ENCODE measurements around the gene WNT3A. TPM values are rescaled to one million over a fixed set of nuclear protein-coding genes. Genes with fewer than 3 reads are reported as not detected.

The WNT3A gene
- total RNA-seq, 1 experiment from 2014 or later, result not detected

DNA sequence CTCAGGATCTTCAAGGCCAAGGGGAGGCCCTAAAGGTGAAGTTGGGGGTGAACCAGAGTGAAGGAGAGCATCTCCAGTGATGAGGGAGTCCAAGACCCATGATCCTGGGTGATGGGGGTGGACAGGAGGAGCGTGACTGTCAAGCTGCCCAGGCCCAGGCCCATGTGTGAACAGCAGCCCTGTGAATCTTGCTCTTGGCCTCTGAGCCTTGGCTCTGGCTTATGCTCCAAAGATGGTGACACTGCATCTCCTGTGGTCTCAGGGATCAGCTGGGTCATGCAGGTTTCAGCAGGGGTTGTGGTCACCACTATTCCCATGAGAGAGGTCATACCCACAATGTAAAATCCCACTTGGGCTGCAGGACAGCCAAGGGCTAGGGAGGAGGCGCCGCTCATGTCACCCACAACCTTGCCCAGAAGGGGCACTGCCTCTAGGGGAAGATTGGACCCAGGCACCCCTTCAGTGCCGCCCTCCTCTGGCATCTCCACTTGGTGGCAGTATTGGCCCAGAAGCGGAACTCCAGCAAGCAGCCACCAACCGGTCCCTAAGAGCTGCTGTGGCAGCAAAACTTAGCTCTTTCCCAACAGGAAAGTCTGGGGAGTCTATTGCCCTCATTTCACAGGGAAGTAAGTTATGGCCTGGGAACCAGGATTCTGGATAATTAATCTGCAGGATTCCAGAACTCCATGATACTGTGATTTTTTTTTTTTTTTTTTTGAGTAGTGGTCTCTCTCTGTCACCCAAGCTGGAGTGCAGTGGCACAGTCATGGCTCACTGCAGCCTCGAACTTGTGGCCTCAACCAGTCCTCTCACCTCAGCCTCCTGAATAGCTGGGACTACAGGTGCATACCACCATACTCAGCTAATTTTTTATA, 7.5 kb upstream of the WNT3A start:
- Mint-ChIP-seq H3K9me3 (ENCODE audit: low read depth, unreplicated experiment) (peaks cover 22% of the 10 kb centered on the region), H3K36me3 (ENCODE audit: insufficient read depth, unreplicated experiment) (no peaks in the 10 kb centered on the region), H3K4me1 (ENCODE audit: low read depth, unreplicated experiment) (no peaks in the 10 kb centered on the region), H3K27ac (ENCODE audit: unreplicated experiment) (no peak overlapping the region), H3K27me3 (ENCODE audit: unreplicated experiment) (peaks cover 68% of the 10 kb centered on the region), H3K4me3 (ENCODE audit: low read depth, unreplicated experiment) (no peak overlapping the region)
- TF ChIP-seq, protein P1, sequence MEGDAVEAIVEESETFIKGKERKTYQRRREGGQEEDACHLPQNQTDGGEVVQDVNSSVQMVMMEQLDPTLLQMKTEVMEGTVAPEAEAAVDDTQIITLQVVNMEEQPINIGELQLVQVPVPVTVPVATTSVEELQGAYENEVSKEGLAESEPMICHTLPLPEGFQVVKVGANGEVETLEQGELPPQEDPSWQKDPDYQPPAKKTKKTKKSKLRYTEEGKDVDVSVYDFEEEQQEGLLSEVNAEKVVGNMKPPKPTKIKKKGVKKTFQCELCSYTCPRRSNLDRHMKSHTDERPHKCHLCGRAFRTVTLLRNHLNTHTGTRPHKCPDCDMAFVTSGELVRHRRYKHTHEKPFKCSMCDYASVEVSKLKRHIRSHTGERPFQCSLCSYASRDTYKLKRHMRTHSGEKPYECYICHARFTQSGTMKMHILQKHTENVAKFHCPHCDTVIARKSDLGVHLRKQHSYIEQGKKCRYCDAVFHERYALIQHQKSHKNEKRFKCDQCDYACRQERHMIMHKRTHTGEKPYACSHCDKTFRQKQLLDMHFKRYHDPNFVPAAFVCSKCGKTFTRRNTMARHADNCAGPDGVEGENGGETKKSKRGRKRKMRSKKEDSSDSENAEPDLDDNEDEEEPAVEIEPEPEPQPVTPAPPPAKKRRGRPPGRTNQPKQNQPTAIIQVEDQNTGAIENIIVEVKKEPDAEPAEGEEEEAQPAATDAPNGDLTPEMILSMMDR (IDR thresholded peaks at IDR 0.05; ENCODE audit: unreplicated experiment), result peak; percentile 85
- BruUV-seq (replicated peaks), result no TSS peak
- peak; percentile 88 for DNase-seq
- CTCF ChIA-PET, result interaction anchor here (0.5 to 1.5 kb wide), 18 partner anchors 14 to 522 kb away, joined by 3 to 13 read pairs (median 4); partner anchors contain the start of genes ARF1 and MRPL55
- intact Hi-C loops (cut with micrococcal nuclease; ENCODE audit: unreplicated experiment), result loop anchor here (5.0 kb wide), 2 partner anchors 73 to 518 kb away; no protein-coding TSS in a partner anchor

DNA sequence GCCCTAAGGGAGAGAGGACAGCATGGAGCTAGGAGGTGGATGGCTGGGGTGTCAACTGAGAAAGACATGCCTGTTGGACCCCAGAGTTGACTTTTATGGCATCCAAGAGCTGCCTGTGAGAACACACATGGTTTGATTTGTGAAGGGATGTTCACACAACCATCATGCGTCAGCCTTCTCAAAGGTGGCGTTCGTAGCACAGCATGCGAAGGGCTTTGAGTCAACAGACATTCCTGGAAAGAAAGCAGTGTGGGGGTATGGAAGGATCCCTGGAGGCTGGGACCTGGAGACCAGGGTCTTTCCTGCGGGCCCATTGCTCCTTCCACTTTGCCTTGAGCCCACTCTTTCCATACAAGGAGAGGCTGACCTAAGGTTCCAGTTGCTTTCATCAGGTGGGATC, 6.4 kb upstream of the WNT3A start:
- no peaks in the 10 kb centered on the region for H3K4me1 Mint-ChIP-seq (ENCODE audit: low read depth, unreplicated experiment)
- peaks cover 19% of the 10 kb centered on the region for H3K9me3 Mint-ChIP-seq (ENCODE audit: low read depth, unreplicated experiment)
- BruUV-seq (replicated peaks), result no TSS peak
- H3K36me3 Mint-ChIP-seq (ENCODE audit: insufficient read depth, unreplicated experiment), result no peaks in the 10 kb centered on the region
- no peak overlapping the region for H3K27ac Mint-ChIP-seq (ENCODE audit: unreplicated experiment)
- TF ChIP-seq, protein P1 (IDR thresholded peaks at IDR 0.05; ENCODE audit: unreplicated experiment), result no peak
- H3K4me3 Mint-ChIP-seq (ENCODE audit: low read depth, unreplicated experiment), result no peak overlapping the region
- peaks cover 68% of the 10 kb centered on the region for H3K27me3 Mint-ChIP-seq (ENCODE audit: unreplicated experiment)
- no peak for DNase-seq
- intact Hi-C loops (cut with micrococcal nuclease; ENCODE audit: unreplicated experiment), result no loop called here
- CTCF ChIA-PET, result interaction anchor here (1.5 kb wide), 1 partner anchor 13 kb away, joined by 12 read pairs; no protein-coding TSS in a partner anchor

DNA sequence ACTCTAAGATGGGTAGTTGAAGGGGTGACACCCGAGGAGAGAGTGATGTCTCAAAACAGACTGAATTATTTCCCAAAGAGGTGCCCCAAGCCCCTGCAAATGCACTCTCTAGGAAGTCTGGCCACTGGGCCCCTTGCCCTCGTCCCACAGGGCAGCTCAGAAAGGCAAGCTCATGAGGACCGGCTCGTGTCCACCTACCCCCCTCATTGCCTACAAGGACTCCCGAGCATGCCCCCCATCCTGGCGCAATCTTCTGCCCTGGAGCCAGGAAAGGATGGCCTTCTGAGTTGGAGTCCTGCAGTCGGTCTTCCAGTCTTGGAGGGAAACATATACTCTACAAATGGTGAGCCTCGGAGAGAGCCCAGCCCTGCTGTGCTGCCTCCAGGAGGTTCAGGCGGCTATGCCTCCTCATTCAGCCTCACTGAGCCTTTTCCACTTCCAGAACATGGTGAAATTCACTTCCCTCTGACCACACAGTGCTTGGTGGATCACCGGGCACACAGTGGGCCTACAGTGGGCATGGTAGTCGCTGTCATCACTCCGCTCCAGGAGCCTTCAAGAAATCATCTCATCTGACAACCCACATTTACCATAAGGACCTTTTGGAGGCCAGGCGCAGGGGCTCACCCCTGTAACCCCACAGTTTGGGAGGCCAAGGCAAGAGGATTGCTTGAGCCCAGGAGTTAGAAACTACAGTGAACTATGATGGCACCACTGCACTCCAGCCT, 5.8 kb upstream of the WNT3A start:
- intact Hi-C loops (cut with micrococcal nuclease; ENCODE audit: unreplicated experiment), result no loop called here
- no peaks in the 10 kb centered on the region for H3K36me3 Mint-ChIP-seq (ENCODE audit: insufficient read depth, unreplicated experiment)
- TF ChIP-seq, protein P1 (IDR thresholded peaks at IDR 0.05; ENCODE audit: unreplicated experiment), result no peak
- H3K27me3 Mint-ChIP-seq (ENCODE audit: unreplicated experiment), result peaks cover 73% of the 10 kb centered on the region
- BruUV-seq (replicated peaks), result no TSS peak
- no peak overlapping the region for H3K27ac Mint-ChIP-seq (ENCODE audit: unreplicated experiment)
- no peak overlapping the region for H3K4me3 Mint-ChIP-seq (ENCODE audit: low read depth, unreplicated experiment)
- H3K4me1 Mint-ChIP-seq (ENCODE audit: low read depth, unreplicated experiment), result no peaks in the 10 kb centered on the region
- H3K9me3 Mint-ChIP-seq (ENCODE audit: low read depth, unreplicated experiment), result peaks cover 19% of the 10 kb centered on the region
- CTCF ChIA-PET, result no interaction called here
- no peak for DNase-seq

DNA sequence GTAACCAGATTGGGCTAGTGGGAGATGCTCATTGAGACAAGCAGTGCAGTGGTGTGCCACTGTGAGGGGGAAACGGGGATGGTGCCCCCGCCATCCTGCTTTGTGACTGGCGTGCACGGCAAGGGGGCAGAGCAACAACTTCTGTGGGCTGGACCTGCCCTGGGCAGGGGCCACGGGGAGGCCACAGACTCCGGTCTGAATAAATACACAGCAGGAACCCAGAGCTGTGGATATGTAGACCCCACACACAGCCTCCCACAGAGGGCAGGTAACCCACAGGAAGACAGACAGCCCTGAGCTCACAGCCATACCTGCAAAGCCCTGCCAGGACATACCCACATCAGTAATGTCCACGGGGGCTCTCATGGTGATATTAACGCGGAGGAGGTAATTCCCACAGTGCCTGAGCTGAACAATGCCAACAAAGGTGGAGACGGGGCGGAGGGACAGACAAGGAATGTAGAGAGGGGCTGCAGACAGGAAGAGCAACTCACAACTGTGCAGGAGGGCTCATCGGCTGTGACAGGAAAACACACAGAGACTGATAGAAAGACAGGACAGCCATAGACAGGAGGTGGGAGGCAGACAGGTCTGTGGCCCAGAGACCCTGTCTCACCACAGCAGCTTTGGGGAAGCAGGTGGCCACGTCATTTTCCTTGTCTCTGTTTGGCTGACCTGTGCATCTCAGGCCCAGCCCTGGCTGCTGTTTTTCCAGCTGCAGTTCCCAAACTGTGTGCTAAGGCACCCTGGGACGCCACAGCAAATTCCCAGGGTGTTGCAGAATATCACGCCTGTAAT, 4.9 kb upstream of the WNT3A start:
- Mint-ChIP-seq H3K36me3 (ENCODE audit: insufficient read depth, unreplicated experiment) (no peaks in the 10 kb centered on the region), H3K4me3 (ENCODE audit: low read depth, unreplicated experiment) (no peak overlapping the region), H3K4me1 (ENCODE audit: low read depth, unreplicated experiment) (no peaks in the 10 kb centered on the region), H3K27me3 (ENCODE audit: unreplicated experiment) (peaks cover 81% of the 10 kb centered on the region), H3K27ac (ENCODE audit: unreplicated experiment) (no peak overlapping the region), H3K9me3 (ENCODE audit: low read depth, unreplicated experiment) (peaks cover 9% of the 10 kb centered on the region)
- intact Hi-C loops (cut with micrococcal nuclease; ENCODE audit: unreplicated experiment), result no loop called here
- no TSS peak for BruUV-seq (replicated peaks)
- CTCF ChIA-PET, result no interaction called here
- TF ChIP-seq, protein P1 (IDR thresholded peaks at IDR 0.05; ENCODE audit: unreplicated experiment), result no peak
- no peak for DNase-seq

Measured in Calu3 (cell line).